AG04449 (cell line): ENCODE data around the gene P4HB.

ENCODE experiments used
- CTCF ChIA-PET: fragments of 350-600 bp; formaldehyde crosslinking; extraction: SDS; loops from one replicate; lab custom pipeline; 2021; ENCODE audit warnings: antibody characterized with exemption; lab: Yijun Ruan, JAX
- POLR2A ChIA-PET: fragments of 400-600, 350-600 bp; formaldehyde crosslinking; extraction: SDS; loops from one replicate; lab custom pipeline; 2020; ENCODE audit warnings: antibody characterized with exemption, inconsistent platforms; lab: Yijun Ruan, JAX
- DNase-seq: peaks from one replicate; pipeline ENCODE4 v3.0.0-alpha.2; 2010; ENCODE audit warnings: low read depth, low spot score
- H3K4me3 ChIP-seq: 2 replicates; pipeline ENCODE4 v1.5.1; 2011; ENCODE audit warnings: low read depth, mild to moderate bottlenecking, control low read depth, low read length
- CTCF ChIP-seq: IDR thresholded peaks from one replicate; pipeline ENCODE4 v1.5.1; 2011; ENCODE audit warnings: mild to moderate bottlenecking, moderate library complexity, low read length, control low read depth, inconsistent platforms; ENCODE audit not compliant: insufficient read depth; ENCODE audit errors: missing control alignments

Gene P4HB

GRCh38 chr17:81844887-81845286 is 15.4 kb downstream of the P4HB start:
- TF ChIP-seq CTCF: no peak
- no peak for DNase-seq
- no peak overlapping the region for H3K4me3 ChIP-seq
- ChIA-PET CTCF (interaction anchor here (1.4 kb wide), 1 partner anchor 10 kb away, joined by 3 read pairs; no protein-coding TSS in a partner anchor), POLR2A (interaction anchor here (1.0 kb wide), 1 partner anchor 12 kb away, joined by 4 read pairs; the partner anchor contains the start of gene MCRIP1)

- CTCF ChIA-PET: interaction anchor here (0.7 to 2.9 kb wide), 2 partner anchors 9 to 11 kb away, joined by 3 to 12 read pairs; partner anchors contain the start of gene MCRIP1
- H3K4me3 ChIP-seq: no peak overlapping the region
- POLR2A ChIA-PET: no interaction called here
- no peak for TF ChIP-seq CTCF
- DNase-seq: no peak
Observed at GRCh38 chr17:81844327-81844851, 15.9 kb downstream of the P4HB start.

GRCh38 chr17:81843713-81844326 is 16.5 kb downstream of the P4HB start:
- CTCF ChIA-PET: interaction anchor here (0.7 to 2.9 kb wide), 3 partner anchors 9 to 10 kb away, joined by 3 to 12 read pairs (median 9); partner anchors contain the start of genes MCRIP1 and PPP1R27
- POLR2A ChIA-PET: no interaction called here
- DNase-seq: no peak
- no peak overlapping the region for H3K4me3 ChIP-seq
- TF ChIP-seq CTCF: no peak

- H3K4me3 ChIP-seq: no peak overlapping the region
- TF ChIP-seq CTCF: no peak
- CTCF ChIA-PET: interaction anchor here (1.8 to 2.9 kb wide), 2 partner anchors 9 to 10 kb away, joined by 9 to 12 read pairs; partner anchors contain the start of genes MCRIP1 and PPP1R27
- no peak for DNase-seq
- POLR2A ChIA-PET: interaction anchor here (0.8 to 1.6 kb wide), 2 partner anchors 10 to 18 kb away, joined by 3 to 6 read pairs; partner anchors contain the start of gene MCRIP1
Observed at GRCh38 chr17:81842725-81843504, 17.4 kb downstream of the P4HB start.

GRCh38 chr17:81842378-81842724 is 18.0 kb downstream of the P4HB start:
- DNase-seq: no peak
- CTCF ChIA-PET: interaction anchor here (1.8 to 2.9 kb wide), 2 partner anchors 8 to 11 kb away, joined by 9 to 12 read pairs; partner anchors contain the start of genes MCRIP1 and PPP1R27
- H3K4me3 ChIP-seq: no peak overlapping the region
- POLR2A ChIA-PET: interaction anchor here (0.8 to 1.6 kb wide), 3 partner anchors 9 to 19 kb away, joined by 3 to 6 read pairs (median 5); partner anchors contain the start of gene MCRIP1
- TF ChIP-seq CTCF: no peak
